B cell (primary cell): ENCODE results near the gene ELK1.

Source experiments
- CTCF ChIP-seq: fragments of 200-600 bp; IDR thresholded peaks from one replicate; pipeline ENCODE4 v1.8.0; 2022; ENCODE audit warnings: antibody characterized with exemption, mild to moderate bottlenecking
- EZH2 ChIP-seq: IDR thresholded peaks from 2 replicates; pipeline ENCODE4 v1.6.1; 2012; ENCODE audit warnings: borderline replicate concordance, low read depth, mild to moderate bottlenecking, moderate library complexity, low read length; ENCODE audit not compliant: insufficient read depth, poor library complexity, severe bottlenecking

- no peak for TF ChIP-seq CTCF
- TF ChIP-seq EZH2, result no peak
Observed at GRCh38 chrX:47637546-47638195, 12.7 kb downstream of the ELK1 start.
